ENCODE results near the gene APAF1.

The APAF1 gene

GRCh38 chr12:98671459-98671858 is 26.4 kb downstream of the APAF1 start:
- DNase-seq (ENCODE audit: low read depth, low spot score) = no peak

GRCh38 chr12:98674841-98675240 is 29.8 kb downstream of the APAF1 start:
- DNase-seq (ENCODE audit: low read depth, low spot score) = no peak

- no peak for DNase-seq (ENCODE audit: low read depth, low spot score)
Measured at GRCh38 chr12:98678236-98678945, 33.3 kb downstream of the APAF1 start.

- no peak for DNase-seq (ENCODE audit: low read depth, low spot score)
Measured at GRCh38 chr12:98678946-98679610, 34.0 kb downstream of the APAF1 start.

GRCh38 chr12:98679611-98680005 is 34.5 kb downstream of the APAF1 start:
- DNase-seq (ENCODE audit: low read depth, low spot score) = no peak

GRCh38 chr12:98684199-98684598 is 39.1 kb downstream of the APAF1 start:
- DNase-seq (ENCODE audit: low read depth, low spot score) = no peak

- DNase-seq (ENCODE audit: low read depth, low spot score) = no peak
Measured at GRCh38 chr12:98686603-98687002, 41.5 kb downstream of the APAF1 start.

- no peak for DNase-seq (ENCODE audit: low read depth, low spot score)
Measured at GRCh38 chr12:98691351-98691750, 46.3 kb downstream of the APAF1 start.

GRCh38 chr12:98696036-98696646 is 51.1 kb downstream of the APAF1 start:
- DNase-seq (ENCODE audit: low read depth, low spot score) = no peak

GRCh38 chr12:98697209-98697608 is 52.1 kb downstream of the APAF1 start:
- DNase-seq (ENCODE audit: low read depth, low spot score) = no peak

GRCh38 chr12:98698603-98699463 is 53.7 kb downstream of the APAF1 start:
- DNase-seq (ENCODE audit: low read depth, low spot score) = no peak

- DNase-seq (ENCODE audit: low read depth, low spot score) = no peak
Measured at GRCh38 chr12:98699586-98699985, 54.5 kb downstream of the APAF1 start.

- DNase-seq (ENCODE audit: low read depth, low spot score) = no peak
Measured at GRCh38 chr12:98701166-98701565, 56.1 kb downstream of the APAF1 start.

- DNase-seq (ENCODE audit: low read depth, low spot score) = no peak
Measured at GRCh38 chr12:98709022-98709421, 63.9 kb downstream of the APAF1 start.

- DNase-seq (ENCODE audit: low read depth, low spot score) = no peak
Measured at GRCh38 chr12:98714426-98714825, 69.3 kb downstream of the APAF1 start.

GRCh38 chr12:98719515-98720504 is 74.7 kb downstream of the APAF1 start:
- no peak for DNase-seq (ENCODE audit: low read depth, low spot score)

GRCh38 chr12:98721204-98721702 is 76.2 kb downstream of the APAF1 start:
- no peak for DNase-seq (ENCODE audit: low read depth, low spot score)

GRCh38 chr12:98724384-98725155 is 79.5 kb downstream of the APAF1 start:
- DNase-seq (ENCODE audit: low read depth, low spot score) = no peak

- no peak for DNase-seq (ENCODE audit: low read depth, low spot score)
Measured at GRCh38 chr12:98725476-98726247, 80.6 kb downstream of the APAF1 start.
